RWPE2 (cell line): ENCODE measurements around the gene CDK12.

ENCODE experiments used
- ATAC-seq: fragments of 200-7000 bp; cut with Tn5 transposase; 3 replicates; pipeline ENCODE4 v1.9.1; 2021; ENCODE audit warnings: low read depth
- DNase-seq: peaks from one replicate; pipeline ENCODE4 v3.0.0-alpha.2; 2020; ENCODE audit warnings: low spot score
- H3K27ac ChIP-seq: fragments of 450-650 bp; 2 replicates; pipeline ENCODE4 v1.5.1; 2017; ENCODE audit warnings: mild to moderate bottlenecking; ENCODE audit not compliant: poor library complexity, severe bottlenecking
- H3K27me3 ChIP-seq: fragments of 250-450 bp; sonication (Bioruptor Pico); 2 replicates; pipeline ENCODE4 v1.5.1; 2021; ENCODE audit warnings: mild to moderate bottlenecking, moderate library complexity; ENCODE audit not compliant: insufficient read depth, poor library complexity, severe bottlenecking
- H3K36me3 ChIP-seq: fragments of 250-450 bp; sonication (Bioruptor Pico); 2 replicates; pipeline ENCODE4 v1.5.1; 2020; ENCODE audit warnings: low read depth, mild to moderate bottlenecking, moderate library complexity
- H3K4me1 ChIP-seq: fragments of 250-450 bp; sonication (Bioruptor Pico); 2 replicates; pipeline ENCODE4 v1.5.1; 2021; ENCODE audit warnings: mild to moderate bottlenecking, moderate library complexity; ENCODE audit not compliant: insufficient read depth, poor library complexity, severe bottlenecking
- H3K4me3 ChIP-seq: fragments of 250-450 bp; sonication (Bioruptor Pico); 2 replicates; pipeline ENCODE4 v1.5.1; 2021; ENCODE audit warnings: mild to moderate bottlenecking, moderate library complexity; ENCODE audit not compliant: severe bottlenecking
- H3K9me3 ChIP-seq: fragments of 250-450 bp; sonication (Bioruptor Pico); 2 replicates; pipeline ENCODE4 v1.5.1; 2021; ENCODE audit warnings: mild to moderate bottlenecking, moderate library complexity; ENCODE audit not compliant: severe bottlenecking
- CTCF ChIP-seq: fragments of 450-650 bp; IDR thresholded peaks from one replicate; pipeline ENCODE4 v1.5.1; 2017; ENCODE audit warnings: mild to moderate bottlenecking, moderate library complexity; ENCODE audit not compliant: poor library complexity, severe bottlenecking

Gene CDK12

GRCh38 chr17:39547713-39548478 is 86.6 kb downstream of the CDK12 start:
- no peak for DNase-seq

GRCh38 chr17:39548494-39549225 is 87.4 kb downstream of the CDK12 start:
- Histone ChIP-seq H3K9me3 (no peaks in the 10 kb centered on the region), H3K4me1 (no peaks in the 10 kb centered on the region), H3K4me3 (no peak overlapping the region), H3K36me3 (peaks cover 6% of the 10 kb centered on the region; the same call in 1 of the 2 replicates), H3K27me3 (no peaks in the 10 kb centered on the region), H3K27ac (no peak overlapping the region)
- no peak for TF ChIP-seq CTCF
- no peak for ATAC-seq
- DNase-seq, result no peak

More at GRCh38 chr17:39547713-39548478, 86.6 kb downstream of the CDK12 start:
- Histone ChIP-seq H3K4me1 (no peaks in the 10 kb centered on the region), H3K27me3 (no peaks in the 10 kb centered on the region), H3K36me3 (peaks cover 6% of the 10 kb centered on the region; the same call in 1 of the 2 replicates), H3K27ac (no peak overlapping the region), H3K9me3 (no peaks in the 10 kb centered on the region), H3K4me3 (no peak overlapping the region)
- peak; percentile 74 for ATAC-seq
- TF ChIP-seq CTCF, result peak; percentile 88

- ATAC-seq (no peak), DNase-seq (no peak)
- H3K9me3 ChIP-seq, result no peaks in the 10 kb centered on the region
- no peaks in the 10 kb centered on the region for H3K4me1 ChIP-seq
- H3K4me3 ChIP-seq, result no peak overlapping the region
- no peak for TF ChIP-seq CTCF
- H3K27ac ChIP-seq, result no peak overlapping the region
- H3K27me3 ChIP-seq, result no peaks in the 10 kb centered on the region
- peaks cover 6% of the 10 kb centered on the region; the same call in 1 of the 2 replicates for H3K36me3 ChIP-seq
Observed at GRCh38 chr17:39549747-39550573, 88.7 kb downstream of the CDK12 start.

- no peak overlapping the region for H3K4me3 ChIP-seq
- no peaks in the 10 kb centered on the region for H3K9me3 ChIP-seq
- peaks cover 6% of the 10 kb centered on the region; the same call in 1 of the 2 replicates for H3K36me3 ChIP-seq
- no peak for TF ChIP-seq CTCF
- no peaks in the 10 kb centered on the region for H3K4me1 ChIP-seq
- DNase-seq, result no peak
- no peak overlapping the region for H3K27ac ChIP-seq
- no peak for ATAC-seq
- no peaks in the 10 kb centered on the region for H3K27me3 ChIP-seq
Observed at GRCh38 chr17:39551879-39552278, 90.6 kb downstream of the CDK12 start.
